Upper lobe of right lung (tissue), 1 donor: Measurements from ENCODE around the gene GALNT7. TPM values are rescaled to one million over a fixed set of nuclear protein-coding genes. Genes with fewer than 3 reads are reported as not detected.

Source experiments
- ATAC-seq: fragments of 200-7000 bp; cut with Tn5 transposase; one replicate; pipeline ENCODE4 v1.9.1; 2020; ENCODE audit warnings: mild to moderate bottlenecking, moderate library complexity
- DNase-seq: peaks from one replicate; pipeline ENCODE4 v3.0.0-alpha.2; 2020
- H3K27ac ChIP-seq: fragments of 200-600 bp; one replicate; pipeline ENCODE4 v1.8.0; 2022
- H3K27me3 ChIP-seq: fragments of 200-600 bp; one replicate; pipeline ENCODE4 v1.8.0; 2022; ENCODE audit warnings: mild to moderate bottlenecking
- H3K36me3 ChIP-seq: fragments of 200-600 bp; one replicate; pipeline ENCODE4 v1.8.0; 2022
- H3K4me1 ChIP-seq: fragments of 200-600 bp; one replicate; pipeline ENCODE4 v1.8.0; 2022
- H3K4me3 ChIP-seq: fragments of 200-600 bp; one replicate; pipeline ENCODE4 v1.8.0; 2022; ENCODE audit warnings: mild to moderate bottlenecking
- H3K9me3 ChIP-seq: fragments of 200-600 bp; one replicate; pipeline ENCODE4 v1.8.0; 2022
- CTCF ChIP-seq: fragments of 200-600 bp; IDR thresholded peaks from one replicate; pipeline ENCODE4 v1.8.0; 2022; ENCODE audit warnings: antibody characterized with exemption
- intact Hi-C: fragments of 100-400 bp; cut with DNase I; formaldehyde crosslinking; loops from one replicate; pipeline ENCODE4 v1.11.0; 2022
- total RNA-seq: library from RNA; stranded (reverse); fragmentation: NEBNext Ultra II Directional; extraction: Animal tissue kit (Norgen Biotek cat#: 25700); gene quantifications from one replicate; pipeline ENCODE4 v1.2.1, GENCODE V29; 2021
- donor health status: DM: no; HTN: yes; CAD: no; lungs with severe emphysema.

The GALNT7 gene
- total RNA-seq, 1 donor from 2014 or later, result 22.3 TPM

- no peak for DNase-seq
- intact Hi-C loops, result no loop called here
- H3K27me3 ChIP-seq, result no peaks in the 10 kb centered on the region
- TF ChIP-seq CTCF, result no peak
- H3K27ac ChIP-seq, result no peak overlapping the region
- H3K36me3 ChIP-seq, result no peaks in the 10 kb centered on the region
- ATAC-seq, result no peak
- no peaks in the 10 kb centered on the region for H3K9me3 ChIP-seq
- no peak overlapping the region for H3K4me3 ChIP-seq
- H3K4me1 ChIP-seq, result peaks cover 6% of the 10 kb centered on the region
Observed at GRCh38 chr4:173188648-173189047, 20.0 kb downstream of the GALNT7 start.

GRCh38 chr4:173189117-173189693 lies 20.6 kb downstream of the GALNT7 start:
- Histone ChIP-seq H3K9me3 (no peaks in the 10 kb centered on the region), H3K4me3 (no peak overlapping the region), H3K27me3 (no peaks in the 10 kb centered on the region), H3K4me1 (peaks cover 6% of the 10 kb centered on the region), H3K27ac (no peak overlapping the region), H3K36me3 (no peaks in the 10 kb centered on the region)
- TF ChIP-seq CTCF, result no peak
- ATAC-seq (no peak), DNase-seq (no peak)
- intact Hi-C loops, result no loop called here

DNA sequence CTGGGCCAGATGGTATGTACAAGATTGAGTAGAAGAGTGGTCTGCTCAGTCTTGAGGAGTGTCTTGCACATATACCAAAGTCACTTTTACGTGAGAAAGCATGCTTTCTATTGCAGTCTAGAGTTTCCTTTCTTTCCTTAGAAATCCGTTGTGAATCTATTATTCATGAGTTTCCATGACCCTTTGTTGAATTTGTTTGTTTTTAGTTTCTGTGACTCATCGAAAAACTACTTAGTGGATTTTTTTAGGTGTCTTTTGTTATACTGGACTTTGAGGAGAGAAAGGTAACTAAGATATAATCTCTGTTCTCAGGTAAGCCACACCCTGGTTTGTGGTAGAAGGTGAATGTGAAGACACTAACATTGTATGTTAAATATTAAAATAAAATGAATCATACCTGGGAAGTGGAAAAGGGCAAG lies 23.0 kb downstream of the GALNT7 start:
- intact Hi-C loops, result no loop called here
- TF ChIP-seq CTCF, result no peak
- ATAC-seq, result no peak
- Histone ChIP-seq H3K27ac (no peak overlapping the region), H3K4me1 (peaks cover 11% of the 10 kb centered on the region), H3K9me3 (no peaks in the 10 kb centered on the region), H3K4me3 (no peak overlapping the region), H3K36me3 (no peaks in the 10 kb centered on the region), H3K27me3 (no peaks in the 10 kb centered on the region)
- no peak for DNase-seq

DNA sequence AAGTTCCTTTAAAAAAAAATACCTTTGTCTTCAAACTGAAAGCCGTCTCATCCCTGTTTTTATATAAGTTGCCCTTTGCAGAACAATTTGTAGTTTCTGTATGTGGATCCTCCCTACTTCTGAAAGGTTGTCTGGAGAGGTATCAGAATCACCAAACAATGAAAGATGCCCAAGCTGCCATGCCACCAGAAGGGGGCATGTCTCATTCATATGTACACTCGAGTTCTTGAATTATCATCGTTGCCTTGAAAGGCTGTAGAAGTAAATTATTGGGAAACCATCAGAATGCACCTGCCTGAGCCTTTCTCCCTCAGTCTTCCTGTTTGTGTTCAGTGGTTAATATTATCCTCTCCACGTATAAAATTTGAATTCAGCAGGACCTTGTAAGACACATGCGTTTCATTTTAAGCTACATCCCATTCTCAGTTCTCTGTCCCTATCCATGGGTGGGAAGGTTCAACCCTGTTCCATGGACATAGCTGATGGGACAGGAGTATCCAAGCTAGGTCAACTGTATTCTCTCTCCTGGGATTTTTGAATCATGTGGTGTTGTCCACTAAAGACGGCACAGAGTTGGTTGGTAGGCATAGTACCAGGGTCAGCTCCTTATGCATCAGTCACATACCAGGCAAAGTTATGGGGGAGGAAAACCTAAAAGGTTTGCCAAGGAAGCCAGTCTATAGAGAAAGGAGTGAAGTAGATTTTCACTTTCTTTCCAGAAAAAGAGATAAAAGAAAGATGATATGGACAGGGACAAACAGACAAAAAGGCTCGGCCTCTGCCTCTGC lies 24.0 kb downstream of the GALNT7 start:
- no peaks in the 10 kb centered on the region for H3K36me3 ChIP-seq
- peaks cover 11% of the 10 kb centered on the region for H3K4me1 ChIP-seq
- peak; percentile 17 for TF ChIP-seq CTCF
- no peak overlapping the region for H3K27ac ChIP-seq
- ATAC-seq, result no peak
- no peak for DNase-seq
- no peaks in the 10 kb centered on the region for H3K9me3 ChIP-seq
- no peaks in the 10 kb centered on the region for H3K27me3 ChIP-seq
- intact Hi-C loops, result no loop called here
- no peak overlapping the region for H3K4me3 ChIP-seq

DNA sequence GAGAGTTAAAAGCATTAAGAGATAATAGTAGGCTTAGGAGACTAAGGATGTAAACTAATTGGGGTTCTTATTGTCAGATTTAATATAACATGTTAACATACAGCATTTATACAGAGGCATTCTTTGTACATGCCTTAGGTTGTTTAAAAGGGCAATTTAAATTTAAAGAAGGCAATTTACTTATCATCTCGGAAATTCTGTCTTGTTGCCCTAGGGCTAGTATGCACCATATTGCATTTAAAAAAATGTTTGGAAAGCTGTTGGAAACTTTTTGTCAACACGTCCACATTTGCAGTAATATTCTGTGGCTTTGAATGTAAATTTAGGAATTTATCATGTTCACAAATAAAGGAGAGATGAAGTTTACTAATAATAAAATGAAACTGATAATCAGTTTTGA lies 25.5 kb downstream of the GALNT7 start:
- Histone ChIP-seq H3K4me3 (no peak overlapping the region), H3K27ac (no peak overlapping the region), H3K9me3 (no peaks in the 10 kb centered on the region), H3K36me3 (no peaks in the 10 kb centered on the region), H3K4me1 (peaks cover 11% of the 10 kb centered on the region), H3K27me3 (no peaks in the 10 kb centered on the region)
- ATAC-seq (no peak), DNase-seq (no peak)
- TF ChIP-seq CTCF, result no peak
- intact Hi-C loops, result no loop called here
